ENCODE measurements around the gene FOXL3.

GRCh38 chr7:288671-289101 is 1.3 kb upstream of the FOXL3 start:
- TF ChIP-seq CTCF (IDR thresholded peaks at IDR 0.05) (no peak), ZFX (IDR thresholded peaks at IDR 0.05; ENCODE audit: borderline replicate concordance) (no peak)
